H9 (cell line): ENCODE results near the gene PLN. TPM values are rescaled to one million over a fixed set of nuclear protein-coding genes. Genes with fewer than 3 reads are reported as not detected.

Source experiments
- DNase-seq: peaks from one replicate; pipeline ENCODE4 v3.0.0-alpha.2; 2017
- H2AFZ ChIP-seq: one replicate; pipeline ENCODE4 v1.6.1; 2013; ENCODE audit warnings: mild to moderate bottlenecking, low read length, control low read depth, moderate library complexity
- H2AK5ac ChIP-seq: 2 replicates; pipeline ENCODE4 v1.6.1; 2013; ENCODE audit warnings: low read length, control low read depth, mixed read lengths; ENCODE audit not compliant: insufficient read length
- H2BK120ac ChIP-seq: one replicate; pipeline ENCODE4 v1.6.1; 2013; ENCODE audit warnings: low read depth, mild to moderate bottlenecking, low read length, control low read depth, inconsistent platforms; ENCODE audit not compliant: poor library complexity, severe bottlenecking
- H2BK12ac ChIP-seq: 2 replicates; pipeline ENCODE4 v1.6.1; 2013; ENCODE audit warnings: low read length, control low read depth, mixed read lengths, low read depth; ENCODE audit not compliant: insufficient read length
- H2BK15ac ChIP-seq: 2 replicates; pipeline ENCODE4 v1.6.1; 2013; ENCODE audit warnings: low read depth, low read length, control low read depth
- H2BK20ac ChIP-seq: one replicate; pipeline ENCODE4 v1.6.1; 2013; ENCODE audit warnings: low read depth, mild to moderate bottlenecking, low read length, control low read depth, inconsistent platforms; ENCODE audit not compliant: poor library complexity, severe bottlenecking
- H2BK5ac ChIP-seq: 2 replicates; pipeline ENCODE4 v1.6.1; 2013; ENCODE audit warnings: low read length, control low read depth, mixed read lengths; ENCODE audit not compliant: insufficient read length
- H3K14ac ChIP-seq: 2 replicates; pipeline ENCODE4 v1.6.1; 2013; ENCODE audit warnings: low read length, control low read depth; ENCODE audit not compliant: insufficient read depth
- H3K18ac ChIP-seq: 2 replicates; pipeline ENCODE4 v1.6.1; 2013; ENCODE audit warnings: low read depth, mild to moderate bottlenecking, mixed read lengths, low read length, control low read depth; ENCODE audit not compliant: insufficient read length
- H3K23ac ChIP-seq: 2 replicates; pipeline ENCODE4 v1.6.1; 2013; ENCODE audit warnings: low read length, control low read depth, mixed read lengths, low read depth; ENCODE audit not compliant: insufficient read length
- H3K23me2 ChIP-seq: 2 replicates; pipeline ENCODE4 v1.6.1; 2013; ENCODE audit warnings: low read depth, mild to moderate bottlenecking, mixed read lengths, low read length, control low read depth; ENCODE audit not compliant: insufficient read length, poor library complexity, severe bottlenecking
- H3K27ac ChIP-seq: 2 replicates; pipeline ENCODE4 v1.5.1; 2013; ENCODE audit warnings: low read length, control low read depth, mixed read lengths, low read depth; ENCODE audit not compliant: insufficient read length
- H3K27me3 ChIP-seq: 2 replicates; pipeline ENCODE4 v1.6.1; 2013; ENCODE audit warnings: low read length, control low read depth, inconsistent platforms; ENCODE audit not compliant: insufficient read depth
- H3K4ac ChIP-seq: 2 replicates; pipeline ENCODE4 v1.6.1; 2013; ENCODE audit warnings: low read depth, mild to moderate bottlenecking, control low read depth, inconsistent platforms, low read length, moderate library complexity
- H3K4me1 ChIP-seq: 2 replicates; pipeline ENCODE4 v1.6.1; 2013; ENCODE audit warnings: low read length, control low read depth, inconsistent platforms; ENCODE audit not compliant: insufficient read depth
- H3K4me2 ChIP-seq: 2 replicates; pipeline ENCODE4 v1.6.1; 2013; ENCODE audit warnings: low read length, control low read depth, mixed read lengths; ENCODE audit not compliant: insufficient read length, insufficient read depth
- H3K56ac ChIP-seq: 2 replicates; pipeline ENCODE4 v1.6.1; 2013; ENCODE audit warnings: low read depth, mild to moderate bottlenecking, mixed read lengths, low read length, control low read depth; ENCODE audit not compliant: insufficient read length
- H3K79me1 ChIP-seq: 2 replicates; pipeline ENCODE4 v1.6.1; 2013; ENCODE audit warnings: low read depth, mild to moderate bottlenecking, moderate library complexity, low read length, control low read depth, inconsistent platforms; ENCODE audit not compliant: insufficient read depth, poor library complexity, severe bottlenecking
- H3K79me2 ChIP-seq: 2 replicates; pipeline ENCODE4 v1.6.1; 2013; ENCODE audit warnings: low read length, control low read depth, inconsistent platforms; ENCODE audit not compliant: insufficient read depth
- H3K9ac ChIP-seq: 2 replicates; pipeline ENCODE4 v1.6.1; 2013; ENCODE audit warnings: low read length, control low read depth, mixed read lengths; ENCODE audit not compliant: insufficient read length; ENCODE audit errors: extremely low read depth
- H3K9me3 ChIP-seq: one replicate; pipeline ENCODE4 v1.6.1; 2013; ENCODE audit warnings: low read depth, low read length, inconsistent platforms; ENCODE audit not compliant: control insufficient read depth
- H3T11ph ChIP-seq: one replicate; pipeline ENCODE4 v1.6.1; 2013; ENCODE audit warnings: mild to moderate bottlenecking, low read length, control low read depth, inconsistent platforms
- H4K20me1 ChIP-seq: one replicate; pipeline ENCODE4 v1.6.1; 2013; ENCODE audit not compliant: control insufficient read depth, insufficient read length, insufficient read depth
- H4K5ac ChIP-seq: 2 replicates; pipeline ENCODE4 v1.6.1; 2013; ENCODE audit warnings: low read depth, mild to moderate bottlenecking, mixed read lengths, low read length, control low read depth; ENCODE audit not compliant: insufficient read length
- H4K8ac ChIP-seq: replicated peaks from 2 replicates; pipeline ENCODE4 v1.6.1; 2013; ENCODE audit warnings: low read length, control low read depth, mixed read lengths, low read depth; ENCODE audit not compliant: insufficient read length
- H4K91ac ChIP-seq: 2 replicates; pipeline ENCODE4 v1.6.1; 2013; ENCODE audit warnings: low read depth, mild to moderate bottlenecking, moderate library complexity, mixed read lengths, low read length, control low read depth; ENCODE audit not compliant: insufficient read length
- H3K27ac Mint-ChIP-seq, 3 experiments: 2 replicates in 2 of 3; 3 replicates in 1 of 3; pipeline ENCODE4 v1.8.0; 2020 to 2021; ENCODE audit warnings: mixed read lengths in 3 of 3, mild to moderate bottlenecking in 1 of 3, moderate library complexity in 1 of 3
- H3K27me3 Mint-ChIP-seq: 2 replicates; pipeline ENCODE4 v1.8.0; 2021; ENCODE audit warnings: low read depth, mild to moderate bottlenecking, moderate library complexity, mixed read lengths
- H3K36me3 Mint-ChIP-seq, 3 experiments: 2 replicates in 2 of 3; 3 replicates in 1 of 3; pipeline ENCODE4 v1.8.0; 2020 to 2021; ENCODE audit warnings: low read depth in 3 of 3, mixed read lengths in 3 of 3; ENCODE audit not compliant: insufficient read depth in 1 of 3
- H3K4me1 Mint-ChIP-seq, 2 experiments: 2 replicates each; pipeline ENCODE4 v1.8.0; 2020; ENCODE audit warnings: mixed read lengths in 2 of 2
- H3K4me3 Mint-ChIP-seq, 2 experiments: 2 replicates in 1 of 2; 3 replicates in 1 of 2; pipeline ENCODE4 v1.8.0; 2020 to 2021; ENCODE audit warnings: mild to moderate bottlenecking in 2 of 2, mixed read lengths in 2 of 2, moderate library complexity in 1 of 2
- H3K9me3 Mint-ChIP-seq, 2 experiments: 2 replicates in 1 of 2; 3 replicates in 1 of 2; pipeline ENCODE4 v1.8.0; 2020; ENCODE audit warnings: mild to moderate bottlenecking in 2 of 2, mixed read lengths in 2 of 2, moderate library complexity in 1 of 2
- WGBS: extraction: QIAGEN DNeasy Blood & Tissue Kit; methylation state at CpG from one replicate; pipeline ENCODE4 v1.1.7; 2013; ENCODE audit warnings: missing lambda C conversion rate, low lambda C conversion rate, mixed read lengths; ENCODE audit not compliant: insufficient read length; ENCODE audit errors: extremely low coverage; 5-methylcytosine and 5-hydroxymethylcytosine counted together
- total RNA-seq: library from RNA; stranded (reverse); gene quantifications from 2 replicates; pipeline ENCODE4 v1.2.1, GENCODE V29; 2021
- TF ChIP-seq, protein P1 (sequence below): fragments of 200-600 bp; sonication (generic); conservative IDR thresholded peaks from 3 replicates; pipeline ENCODE4 v1.8.0; 2021; ENCODE audit warnings: antibody characterized with exemption, mild to moderate bottlenecking

Gene PLN
- total RNA-seq, 1 experiment from 2014 or later, result not detected

DNA sequence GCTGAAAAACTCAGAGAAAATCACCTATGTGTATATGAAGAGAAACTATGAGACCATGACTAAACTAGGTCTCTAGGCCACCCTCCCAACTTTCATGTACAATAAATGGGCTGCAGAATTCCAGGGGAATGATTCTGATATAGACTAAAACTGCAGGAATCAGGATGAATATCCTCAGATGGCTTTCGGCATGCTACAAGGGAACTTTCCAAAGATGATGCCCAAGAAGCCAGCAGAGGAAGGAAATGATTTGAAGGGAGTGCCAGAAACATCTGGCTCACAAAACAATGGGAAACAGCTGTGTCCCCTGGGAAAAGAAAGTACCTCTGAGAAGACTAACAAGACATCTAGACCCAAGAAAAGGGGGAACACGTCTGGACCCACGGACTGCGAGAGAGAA, 41.1 kb downstream of the PLN start:
- no peak overlapping the region for H3K14ac ChIP-seq
- H3K4me3 Mint-ChIP-seq, result no peak overlapping the region

More for the DNA sequence above, 41.1 kb downstream of the PLN start:
- Histone ChIP-seq H3K23ac (no peak overlapping the region), H4K91ac (no peak overlapping the region), H3K9ac (no peak overlapping the region), H3K56ac (no peak overlapping the region), H3K27ac (no peak overlapping the region), H2BK12ac (no peak overlapping the region), H4K5ac (no peak overlapping the region), H3K4ac (no peak overlapping the region), H3T11ph (no peak overlapping the region), H3K4me1 (peaks cover 4% of the 10 kb centered on the region; the same call in 1 of the 2 replicates), H4K8ac (no peak overlapping the region), H3K27me3 (no peaks in the 10 kb centered on the region), H2BK120ac (no peak overlapping the region), H2BK5ac (no peak overlapping the region), H4K20me1 (no peaks in the 10 kb centered on the region), H2BK20ac (no peak overlapping the region), H3K79me2 (no peaks in the 10 kb centered on the region), H2AK5ac (no peak overlapping the region), H3K18ac (no peak overlapping the region), H3K4me2 (no peak overlapping the region), H3K9me3 (no peaks in the 10 kb centered on the region), H3K23me2 (no peaks in the 10 kb centered on the region), H2AFZ (no peak overlapping the region), H2BK15ac (no peak overlapping the region), H3K79me1 (peaks cover 2% of the 10 kb centered on the region)
- H3K27me3 Mint-ChIP-seq, result no peaks in the 10 kb centered on the region
- H3K4me1 Mint-ChIP-seq, result peaks cover 15 to 18% of the 10 kb centered on the region in 2 experiments
- WGBS, result no CpG with 5 or more reads among the region's 4 CpGs
- DNase-seq, result no peak
- H3K9me3 Mint-ChIP-seq, result no peaks in the 10 kb centered on the region; a peak in 1 of 5 replicates
- H3K36me3 Mint-ChIP-seq, result no peaks in the 10 kb centered on the region
- H3K27ac Mint-ChIP-seq, result no peak overlapping the region
- TF ChIP-seq, protein P1, sequence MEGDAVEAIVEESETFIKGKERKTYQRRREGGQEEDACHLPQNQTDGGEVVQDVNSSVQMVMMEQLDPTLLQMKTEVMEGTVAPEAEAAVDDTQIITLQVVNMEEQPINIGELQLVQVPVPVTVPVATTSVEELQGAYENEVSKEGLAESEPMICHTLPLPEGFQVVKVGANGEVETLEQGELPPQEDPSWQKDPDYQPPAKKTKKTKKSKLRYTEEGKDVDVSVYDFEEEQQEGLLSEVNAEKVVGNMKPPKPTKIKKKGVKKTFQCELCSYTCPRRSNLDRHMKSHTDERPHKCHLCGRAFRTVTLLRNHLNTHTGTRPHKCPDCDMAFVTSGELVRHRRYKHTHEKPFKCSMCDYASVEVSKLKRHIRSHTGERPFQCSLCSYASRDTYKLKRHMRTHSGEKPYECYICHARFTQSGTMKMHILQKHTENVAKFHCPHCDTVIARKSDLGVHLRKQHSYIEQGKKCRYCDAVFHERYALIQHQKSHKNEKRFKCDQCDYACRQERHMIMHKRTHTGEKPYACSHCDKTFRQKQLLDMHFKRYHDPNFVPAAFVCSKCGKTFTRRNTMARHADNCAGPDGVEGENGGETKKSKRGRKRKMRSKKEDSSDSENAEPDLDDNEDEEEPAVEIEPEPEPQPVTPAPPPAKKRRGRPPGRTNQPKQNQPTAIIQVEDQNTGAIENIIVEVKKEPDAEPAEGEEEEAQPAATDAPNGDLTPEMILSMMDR, result no peak
